ENCODE measurements around the gene R3HDM4.
A peak's percentile ranks its signal among the peaks of the same experiment; 100 is the strongest.

R3HDM4 gene

GRCh38 chr19:911197-912033 lies 1.6 kb downstream of the R3HDM4 start:
- no peak for DNase-seq

DNA sequence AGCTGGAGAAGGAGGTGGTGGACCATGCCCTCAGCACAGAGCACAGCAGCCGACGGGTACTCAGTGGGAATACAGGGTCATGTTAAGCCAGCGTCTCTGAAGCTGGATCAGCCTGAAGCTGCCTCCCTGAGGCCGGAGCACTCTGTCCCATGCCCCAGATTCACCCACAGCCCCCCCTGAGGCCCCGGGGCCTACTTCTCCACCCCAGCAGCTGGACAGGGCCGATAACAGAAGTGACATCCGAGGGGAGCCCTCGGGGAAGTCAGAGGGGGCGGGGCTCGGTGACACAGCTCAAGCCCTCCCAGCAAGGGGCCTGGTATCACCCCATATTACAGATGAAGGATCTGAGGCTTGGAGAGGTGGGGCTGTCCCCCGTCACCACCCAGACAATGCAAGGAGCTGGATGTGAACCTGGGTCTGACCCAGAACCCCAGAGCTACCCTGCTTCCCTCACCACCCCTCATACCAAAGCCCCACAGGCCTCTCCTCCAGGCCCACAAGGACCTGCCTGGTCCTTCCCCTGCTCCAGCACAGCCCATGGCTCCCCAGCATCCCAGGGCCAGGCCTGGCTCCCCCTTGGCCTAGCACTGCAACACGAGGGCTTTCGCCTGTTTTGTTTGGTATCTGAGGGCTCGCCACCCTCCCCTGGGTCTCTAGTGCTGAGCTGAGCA lies 5.7 kb downstream of the R3HDM4 start:
- DNase-seq = no peak

DNA sequence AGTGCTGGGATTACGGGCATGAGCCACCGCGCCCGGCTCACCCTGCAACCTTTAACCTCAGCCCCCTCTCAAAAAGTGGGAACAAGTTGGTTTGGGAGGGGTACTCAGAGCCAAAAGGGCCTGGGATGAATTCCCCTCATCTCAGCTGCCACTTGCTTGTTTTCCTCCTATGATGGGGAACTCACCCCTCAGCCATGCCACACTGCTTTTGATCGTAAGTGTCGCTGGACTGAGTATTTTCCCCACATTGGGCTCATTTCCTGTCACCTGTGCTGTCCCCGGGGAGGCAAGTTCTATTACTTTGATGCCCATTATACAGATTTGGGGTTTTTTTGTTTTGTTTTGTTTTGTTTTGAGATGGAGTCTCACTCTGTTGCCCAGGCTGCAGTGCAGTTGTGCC lies 6.5 kb downstream of the R3HDM4 start:
- no peak for DNase-seq

DNA sequence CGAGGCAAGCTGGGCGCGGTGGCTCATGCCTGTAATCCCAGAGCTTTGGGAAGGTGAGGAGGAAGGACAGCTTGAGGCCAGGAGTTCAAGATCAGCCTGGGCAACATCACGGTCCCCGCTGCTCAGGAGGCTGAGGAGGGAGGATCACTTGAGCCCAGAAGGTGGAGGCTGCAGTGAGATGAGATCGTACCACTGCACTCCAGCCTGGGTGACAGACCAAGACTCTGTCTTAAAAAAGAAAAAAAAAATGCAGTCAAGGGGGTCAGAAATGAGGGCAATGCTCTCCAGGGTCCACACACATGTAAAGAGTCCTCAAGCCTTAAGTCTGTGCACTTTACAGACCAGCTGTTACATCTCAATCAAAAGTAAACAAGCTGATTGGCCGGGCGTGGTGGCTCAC lies 8.5 kb downstream of the R3HDM4 start:
- DNase-seq = no peak

DNA sequence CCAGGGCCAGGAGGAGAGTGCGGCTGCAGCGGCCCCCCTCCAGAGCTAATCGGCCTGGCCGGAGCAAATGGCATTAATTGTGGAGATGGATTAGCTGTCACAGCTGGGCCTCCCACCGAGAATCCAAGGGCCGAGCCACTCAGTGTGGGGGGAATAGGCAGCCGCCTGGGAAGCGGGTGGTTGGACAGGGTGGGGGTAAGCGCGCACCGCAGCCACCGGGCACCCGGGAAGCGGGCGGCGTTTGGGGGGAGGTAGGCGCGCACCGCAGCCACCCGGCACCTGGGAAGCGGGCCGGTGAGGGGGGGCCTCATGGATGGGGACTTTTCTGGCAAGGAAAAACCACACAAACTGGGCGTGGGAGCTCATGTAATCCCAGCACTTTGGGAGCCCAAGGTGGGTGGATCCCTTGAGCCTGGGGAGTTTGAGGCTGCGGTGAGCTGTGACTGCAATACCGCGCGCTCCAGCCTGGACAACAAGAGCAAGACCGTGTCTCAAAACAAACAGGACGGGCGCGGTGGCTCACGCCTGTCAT lies 9.7 kb downstream of the R3HDM4 start:
- DNase-seq = no peak

GRCh38 chr19:902446-903226 lies 10.4 kb downstream of the R3HDM4 start:
- DNase-seq = no peak

DNA sequence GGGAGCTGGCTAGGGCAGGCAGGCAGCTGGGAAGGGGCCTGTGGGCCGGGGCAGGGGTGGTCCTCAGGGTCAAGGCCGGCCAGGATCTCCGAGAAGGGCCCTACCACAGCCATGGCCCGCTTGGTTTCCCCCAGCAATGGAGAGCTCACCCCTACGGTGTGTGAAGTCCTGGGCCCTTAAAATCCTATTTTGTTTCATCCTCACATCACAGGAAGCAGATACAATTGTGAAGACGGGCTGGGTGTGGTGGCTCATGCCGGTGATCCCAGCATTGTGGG lies 11.0 kb downstream of the R3HDM4 start:
- no peak for DNase-seq

DNA sequence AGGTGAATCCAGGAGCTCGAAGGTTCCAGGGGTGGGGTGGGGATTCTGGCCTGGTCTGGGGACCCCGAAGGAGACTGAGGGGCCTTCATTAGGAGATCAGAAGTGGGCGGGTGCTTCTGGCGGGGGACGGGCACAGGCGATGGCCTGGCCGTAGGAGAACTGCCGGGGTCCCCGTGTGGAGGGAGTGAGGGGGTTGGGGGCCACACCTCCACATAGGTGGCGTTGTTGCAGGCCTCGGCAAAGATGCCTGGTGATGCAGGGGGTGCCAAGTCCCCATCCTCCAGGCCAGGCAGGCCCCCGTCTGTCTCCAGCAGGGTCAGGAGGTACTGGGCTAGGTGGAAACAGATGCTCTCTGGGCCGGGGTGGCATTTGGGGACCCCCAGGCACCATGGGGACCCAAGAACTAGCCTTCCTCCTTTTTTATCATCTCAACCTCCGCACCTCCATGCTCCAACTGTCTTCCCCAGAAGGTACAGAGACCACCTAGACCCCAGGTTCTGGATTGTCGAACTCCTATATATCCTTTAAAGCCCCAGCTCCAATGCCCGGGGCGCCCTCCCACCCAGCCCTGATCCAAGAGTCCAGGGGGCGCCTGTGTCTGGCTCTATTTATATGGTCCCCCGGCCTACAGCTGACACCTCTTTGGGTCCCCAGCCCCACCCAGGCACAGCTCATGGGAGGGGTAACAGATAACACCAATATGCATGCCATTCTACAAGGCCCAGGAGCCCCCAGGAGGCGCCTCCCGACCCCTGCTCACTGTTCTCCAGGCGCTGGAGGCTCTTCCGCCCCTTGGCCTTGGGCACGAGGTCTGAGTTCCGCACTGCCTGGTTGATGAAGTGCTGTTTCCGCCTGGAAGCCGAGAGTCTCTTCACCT lies 11.6 kb downstream of the R3HDM4 start:
- DNase-seq = no peak

DNA sequence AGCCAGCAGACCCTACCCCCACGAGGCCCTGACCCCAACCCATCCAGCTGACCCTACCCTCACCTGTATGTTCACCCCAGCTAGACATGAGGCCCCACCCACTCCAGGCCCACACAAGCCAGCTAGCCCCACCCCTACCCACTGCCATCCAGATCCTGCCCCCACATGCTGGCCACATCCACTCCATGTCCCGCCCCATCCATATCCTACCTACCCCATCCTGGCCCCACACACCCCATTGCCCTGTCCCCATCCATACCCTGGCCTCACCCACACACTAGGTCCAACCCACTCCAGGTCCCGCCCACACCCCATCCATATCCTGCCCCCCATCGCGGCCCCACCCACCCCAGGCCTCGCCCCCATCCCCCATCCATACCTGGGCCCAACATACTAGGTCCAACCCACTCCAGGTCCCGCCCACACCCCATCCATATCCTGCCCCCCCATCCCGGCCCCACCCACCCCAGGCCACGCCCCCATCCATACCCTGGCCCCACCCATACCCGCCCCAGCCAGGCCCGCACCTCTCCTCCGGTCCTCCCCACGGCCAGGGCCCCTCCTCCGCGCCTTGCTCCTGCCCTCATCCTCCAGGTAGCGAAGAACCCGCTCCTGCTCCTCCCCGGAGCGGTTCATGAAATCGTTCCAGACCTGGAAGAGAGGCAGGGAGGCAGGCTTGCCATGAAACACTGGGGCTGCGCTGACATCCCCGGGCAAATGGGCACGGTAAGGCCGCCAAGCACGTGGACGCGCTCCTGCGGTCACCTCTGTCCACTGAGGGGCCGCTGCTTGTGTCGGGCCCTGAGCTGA lies 12.5 kb downstream of the R3HDM4 start:
- peak; percentile 45 for DNase-seq

DNA sequence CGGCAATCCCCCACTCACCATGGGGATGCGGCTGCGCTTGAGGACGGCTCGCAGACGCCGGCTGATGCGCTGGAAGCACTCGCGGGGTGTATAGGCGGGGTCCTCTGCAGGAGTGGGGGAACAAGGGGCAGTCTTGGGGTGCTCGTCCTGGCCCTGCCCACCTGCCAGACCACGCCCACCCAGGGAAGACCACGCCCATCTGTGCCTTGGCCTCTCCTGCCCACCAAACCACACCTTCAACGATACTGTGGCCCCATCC lies 13.0 kb downstream of the R3HDM4 start:
- no peak for DNase-seq

DNA sequence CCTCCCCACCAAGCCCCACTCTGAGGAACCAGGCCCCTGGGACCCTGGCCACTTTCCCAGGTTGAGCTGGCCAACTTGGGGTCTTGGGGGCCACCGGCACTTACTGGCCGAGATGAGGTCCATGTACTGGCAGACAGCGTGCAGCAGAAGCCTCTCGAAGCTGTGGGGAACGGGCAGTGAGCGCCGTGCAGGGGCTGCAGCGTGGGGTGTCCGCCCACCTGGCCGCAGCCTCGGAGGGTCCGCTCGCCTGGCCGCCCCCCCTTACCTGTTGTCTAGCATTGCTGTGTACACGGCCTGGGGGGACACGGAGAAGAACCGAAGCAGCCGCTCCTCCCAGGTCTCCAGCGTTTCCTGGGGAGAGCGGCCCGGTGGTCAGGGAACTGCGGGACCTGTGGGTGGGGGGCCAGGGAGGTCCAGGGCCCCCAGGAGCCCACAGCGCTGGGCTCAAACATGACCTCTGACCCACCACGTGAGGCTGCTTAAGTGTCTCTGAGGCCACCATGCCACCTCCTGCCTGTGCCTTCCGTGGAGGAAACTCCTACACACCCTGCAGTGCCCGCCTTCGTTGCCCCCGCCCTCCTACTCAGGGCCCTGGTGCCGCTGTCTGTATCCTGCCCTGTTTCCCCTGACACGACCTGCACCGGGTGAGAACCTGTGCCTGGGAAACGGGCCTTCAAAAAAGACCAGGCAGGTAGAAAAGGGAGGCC lies 13.5 kb downstream of the R3HDM4 start:
- no peak for DNase-seq

- peak; percentile 65 for DNase-seq
Observed at GRCh38 chr19:898663-899062, 14.4 kb downstream of the R3HDM4 start.

GRCh38 chr19:897442-898039 lies 15.5 kb downstream of the R3HDM4 start:
- peak; percentile 32 for DNase-seq

DNA sequence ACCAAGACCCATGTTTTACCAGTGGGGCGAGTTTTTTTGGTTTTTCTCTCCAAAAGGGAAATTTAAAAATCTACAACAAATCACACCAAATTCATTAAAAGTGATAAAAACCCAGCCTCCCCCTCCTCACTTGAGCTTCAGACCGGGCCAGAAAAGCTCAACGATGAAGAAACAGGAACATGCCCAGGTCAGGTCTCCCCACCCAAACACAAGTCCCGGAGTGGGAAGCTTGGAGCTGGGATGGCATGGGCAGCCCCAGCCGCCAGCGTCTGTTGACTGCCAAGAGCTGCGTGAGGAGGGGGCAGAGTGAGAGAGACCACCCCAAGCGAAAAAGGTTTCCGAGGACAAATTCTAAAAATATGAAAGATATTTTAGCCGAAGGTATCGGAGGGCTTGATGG lies 16.0 kb downstream of the R3HDM4 start:
- no peak for DNase-seq

GRCh38 chr19:896434-896833 lies 16.6 kb downstream of the R3HDM4 start:
- DNase-seq = no peak

- peak; percentile 95 for DNase-seq
Observed at GRCh38 chr19:892894-893689, 19.9 kb downstream of the R3HDM4 start, which contains the start of the genes MED16 and RNU6-9. Gene MED16 (minus strand): TSS chr19:893187. CDS start chr19:891131, 2,056 bp downstream. Gene RNU6-9 (plus strand): TSS chr19:893484.

DNA sequence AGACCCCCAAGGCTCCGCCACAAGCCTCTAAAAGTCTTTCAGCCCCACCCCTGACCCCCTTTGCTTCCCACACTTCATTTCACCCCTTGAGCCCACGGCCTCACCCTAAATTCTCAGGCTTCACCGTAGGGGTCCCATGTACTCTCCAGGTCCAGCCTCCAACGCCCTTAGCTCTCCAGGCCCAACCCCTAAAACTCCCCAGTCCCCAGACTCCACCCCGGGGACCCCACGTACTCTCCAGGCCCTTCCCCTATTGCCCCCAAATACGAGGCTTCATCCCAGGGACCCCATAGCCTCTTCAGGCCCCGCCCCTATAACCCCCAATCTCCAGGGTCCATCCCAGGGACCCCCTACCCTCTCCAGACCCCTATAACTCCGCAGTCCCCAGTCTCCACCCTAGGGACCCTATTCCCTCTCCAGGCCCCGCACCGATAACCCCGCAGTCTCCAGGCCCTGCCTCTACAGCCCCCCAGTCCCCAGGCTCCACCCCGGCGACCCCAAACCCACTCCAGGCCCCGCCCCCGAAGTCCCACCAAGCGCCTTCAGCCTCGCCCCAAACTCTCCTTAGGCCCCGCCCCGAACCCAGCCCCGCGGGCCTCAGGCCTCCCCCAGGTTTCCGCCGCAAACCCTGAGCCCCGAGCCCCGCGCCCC lies 20.7 kb downstream of the R3HDM4 start:
- DNase-seq = peak; percentile 58

GRCh38 chr19:891421-892200 lies 21.4 kb downstream of the R3HDM4 start:
- peak; percentile 84 for DNase-seq

- no peak for DNase-seq
Observed at GRCh38 chr19:890831-891230, 22.2 kb downstream of the R3HDM4 start.

Measured in DMS53 (cell line).